Esophagus muscularis mucosa (tissue), 3 donors: ENCODE data around the gene SYCP2.

Experiments
- POLR2A ChIP-seq: fragments of 450-650 bp; IDR thresholded peaks from one replicate; pipeline ENCODE4 v1.6.1; 2017; ENCODE audit warnings: antibody characterized with exemption, moderate library complexity, mild to moderate bottlenecking, low read depth
- TF ChIP-seq, protein P1 (sequence below), 3 experiments: fragments of 200-600 bp in 2 of 3; fragments of 450-650 bp in 1 of 3; sonication (generic) in 2 of 3; IDR thresholded peaks; one replicate each; pipeline ENCODE4 v1.5.1; 2017 to 2019; ENCODE audit warnings: antibody characterized with exemption in 3 of 3, mild to moderate bottlenecking in 2 of 3, moderate library complexity in 1 of 3

DNA sequence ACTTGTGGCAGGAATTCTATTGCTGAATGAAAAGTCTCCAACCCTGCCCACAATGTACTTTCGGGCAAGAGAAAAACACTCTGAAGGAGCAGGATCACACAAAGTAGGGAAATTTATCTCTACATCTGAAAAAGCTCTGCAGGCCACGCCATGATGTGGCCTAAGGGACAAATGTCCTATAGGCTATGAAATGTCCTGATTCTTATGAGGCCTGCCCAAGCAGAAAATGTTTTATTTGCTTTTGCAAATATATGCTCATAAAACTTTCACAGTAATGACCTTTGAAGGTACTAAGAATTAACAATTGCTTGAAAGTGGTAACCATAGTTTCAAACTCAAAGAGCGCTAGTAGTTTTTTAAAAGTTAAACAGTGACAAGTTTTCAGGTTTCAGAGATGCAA lies 31.0 kb downstream of the SYCP2 start:
- TF ChIP-seq, protein P1, sequence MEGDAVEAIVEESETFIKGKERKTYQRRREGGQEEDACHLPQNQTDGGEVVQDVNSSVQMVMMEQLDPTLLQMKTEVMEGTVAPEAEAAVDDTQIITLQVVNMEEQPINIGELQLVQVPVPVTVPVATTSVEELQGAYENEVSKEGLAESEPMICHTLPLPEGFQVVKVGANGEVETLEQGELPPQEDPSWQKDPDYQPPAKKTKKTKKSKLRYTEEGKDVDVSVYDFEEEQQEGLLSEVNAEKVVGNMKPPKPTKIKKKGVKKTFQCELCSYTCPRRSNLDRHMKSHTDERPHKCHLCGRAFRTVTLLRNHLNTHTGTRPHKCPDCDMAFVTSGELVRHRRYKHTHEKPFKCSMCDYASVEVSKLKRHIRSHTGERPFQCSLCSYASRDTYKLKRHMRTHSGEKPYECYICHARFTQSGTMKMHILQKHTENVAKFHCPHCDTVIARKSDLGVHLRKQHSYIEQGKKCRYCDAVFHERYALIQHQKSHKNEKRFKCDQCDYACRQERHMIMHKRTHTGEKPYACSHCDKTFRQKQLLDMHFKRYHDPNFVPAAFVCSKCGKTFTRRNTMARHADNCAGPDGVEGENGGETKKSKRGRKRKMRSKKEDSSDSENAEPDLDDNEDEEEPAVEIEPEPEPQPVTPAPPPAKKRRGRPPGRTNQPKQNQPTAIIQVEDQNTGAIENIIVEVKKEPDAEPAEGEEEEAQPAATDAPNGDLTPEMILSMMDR (IDR thresholded peaks at IDR 0.05) = no peak
- no peak for TF ChIP-seq POLR2A
